ENCODE results near the gene LDLRAD3. TPM values are rescaled to one million over a fixed set of nuclear protein-coding genes. Genes with fewer than 3 reads are reported as not detected.
"Not testable (repeated sequence)": the region's sequence is repeated elsewhere in the genome, so short reads cannot be mapped to it uniquely, and the experiment has no call there.

Gene LDLRAD3, protein sequence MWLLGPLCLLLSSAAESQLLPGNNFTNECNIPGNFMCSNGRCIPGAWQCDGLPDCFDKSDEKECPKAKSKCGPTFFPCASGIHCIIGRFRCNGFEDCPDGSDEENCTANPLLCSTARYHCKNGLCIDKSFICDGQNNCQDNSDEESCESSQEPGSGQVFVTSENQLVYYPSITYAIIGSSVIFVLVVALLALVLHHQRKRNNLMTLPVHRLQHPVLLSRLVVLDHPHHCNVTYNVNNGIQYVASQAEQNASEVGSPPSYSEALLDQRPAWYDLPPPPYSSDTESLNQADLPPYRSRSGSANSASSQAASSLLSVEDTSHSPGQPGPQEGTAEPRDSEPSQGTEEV
- polyA plus RNA-seq (ENCODE audit: insufficient read length), result 26.6 TPM

GRCh38 chr11:35943713-35944502 is at the start of gene LDLRAD3:
TSS of gene LDLRAD3 (plus strand) at chr11:35944062. CDS start at chr11:35944099, 37 bp downstream.
- peak; percentile 88 for DNase-seq

DNA sequence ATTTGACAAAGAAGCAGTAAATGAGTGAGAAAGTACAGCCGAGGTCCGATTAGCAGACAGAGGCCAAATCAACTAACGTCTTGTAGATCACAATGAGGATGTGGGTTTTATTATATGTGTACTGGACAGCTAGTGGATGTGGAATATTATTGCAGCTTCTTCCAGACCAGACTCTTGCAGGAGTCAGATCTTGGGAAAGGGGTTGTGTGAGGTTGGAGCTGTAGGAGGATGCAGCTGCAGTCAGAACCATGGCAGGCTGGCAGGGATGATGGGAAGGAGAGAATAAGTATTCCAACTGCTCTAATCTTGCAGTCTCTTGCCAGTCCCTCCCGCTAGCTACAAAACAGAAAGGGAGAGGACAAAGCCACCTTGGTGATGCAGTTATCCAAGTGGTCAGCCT is 46.8 kb upstream of the LDLRAD3 start:
- DNase-seq, result no peak

DNA sequence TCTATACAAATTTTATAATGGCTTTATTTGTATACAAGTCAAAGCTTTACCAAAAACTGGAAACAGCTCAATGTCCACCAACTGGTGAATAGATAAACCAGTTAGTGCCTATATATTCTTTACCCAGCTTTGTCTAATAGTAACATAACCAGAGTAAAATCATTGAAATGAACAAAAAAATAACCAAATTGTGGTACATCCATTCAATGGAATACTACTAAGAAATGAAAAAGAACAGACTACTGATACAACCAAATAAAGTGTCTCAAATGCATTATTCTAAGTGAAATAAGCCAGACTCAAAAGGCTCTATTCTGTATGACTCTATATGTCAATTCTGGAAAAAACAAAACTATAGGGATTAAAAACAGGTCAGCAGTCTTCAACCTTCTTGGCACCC is 40.9 kb upstream of the LDLRAD3 start:
- DNase-seq, result no peak

DNA sequence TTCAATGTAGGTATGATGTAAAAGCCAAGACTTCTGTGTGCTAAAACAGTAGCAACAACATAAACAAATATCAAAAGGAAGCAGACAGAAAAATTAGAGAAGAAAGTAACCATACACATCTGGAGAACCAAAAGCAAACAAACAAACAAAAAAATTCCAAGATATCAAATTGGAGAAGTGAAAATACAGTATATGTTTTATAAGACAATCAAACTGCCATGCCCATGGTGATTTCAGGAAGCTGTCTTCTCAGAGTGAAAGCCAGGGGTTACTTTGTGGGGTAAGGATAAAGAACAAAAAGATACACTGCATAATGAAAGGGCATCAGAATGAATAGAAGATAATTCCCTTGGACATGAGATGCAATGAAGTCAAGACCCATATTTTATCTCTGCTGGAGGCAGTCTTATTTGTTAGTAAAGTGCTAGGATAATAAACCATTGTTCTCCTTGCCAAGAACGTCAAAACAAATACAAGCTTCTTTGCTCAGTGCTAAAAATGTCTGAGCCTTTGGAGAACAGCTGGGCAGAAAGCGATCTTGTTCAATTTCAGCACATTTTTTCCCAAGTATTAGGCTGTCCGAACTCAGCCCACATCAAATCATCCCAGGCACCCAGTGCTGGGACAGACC is 38.1 kb upstream of the LDLRAD3 start:
- DNase-seq, result no peak

DNA sequence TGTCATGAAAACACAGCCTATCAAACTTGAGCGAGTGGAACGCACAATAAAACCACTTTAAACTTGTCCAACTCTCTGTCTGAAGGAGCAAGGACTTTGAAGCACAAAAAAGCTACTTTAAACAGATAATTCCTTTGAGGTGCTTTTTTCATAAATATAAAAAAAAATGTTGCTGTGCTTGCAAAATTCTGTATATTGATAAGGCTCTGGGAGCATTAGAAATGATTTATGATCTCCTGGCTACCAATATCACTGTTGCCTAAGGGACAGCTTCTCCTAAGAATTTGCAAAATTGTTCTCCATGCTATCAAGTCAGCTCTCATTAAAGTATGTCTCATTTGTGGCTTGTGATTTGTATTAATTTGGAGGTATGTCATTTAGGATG is 37.6 kb upstream of the LDLRAD3 start:
- no peak for DNase-seq

DNA sequence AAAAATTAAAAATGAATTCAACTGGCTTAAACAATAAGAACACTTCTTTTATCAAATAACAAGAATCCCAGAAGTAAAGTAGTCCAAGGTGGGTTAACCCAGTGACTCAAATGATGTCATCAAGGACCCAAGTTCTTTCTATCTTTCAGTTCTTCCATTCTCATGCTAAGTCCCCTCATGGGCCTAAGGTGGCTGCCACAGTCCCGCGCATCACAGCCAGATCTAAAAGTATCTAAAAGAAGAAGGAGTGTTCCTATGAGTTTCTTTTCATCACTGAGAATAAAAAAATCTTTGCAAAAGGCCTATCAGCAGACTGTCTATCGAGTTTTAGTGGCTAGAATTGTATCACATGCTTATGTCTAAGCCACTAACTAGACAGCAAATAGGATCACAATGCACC is 37.2 kb upstream of the LDLRAD3 start:
- DNase-seq, result no peak

DNA sequence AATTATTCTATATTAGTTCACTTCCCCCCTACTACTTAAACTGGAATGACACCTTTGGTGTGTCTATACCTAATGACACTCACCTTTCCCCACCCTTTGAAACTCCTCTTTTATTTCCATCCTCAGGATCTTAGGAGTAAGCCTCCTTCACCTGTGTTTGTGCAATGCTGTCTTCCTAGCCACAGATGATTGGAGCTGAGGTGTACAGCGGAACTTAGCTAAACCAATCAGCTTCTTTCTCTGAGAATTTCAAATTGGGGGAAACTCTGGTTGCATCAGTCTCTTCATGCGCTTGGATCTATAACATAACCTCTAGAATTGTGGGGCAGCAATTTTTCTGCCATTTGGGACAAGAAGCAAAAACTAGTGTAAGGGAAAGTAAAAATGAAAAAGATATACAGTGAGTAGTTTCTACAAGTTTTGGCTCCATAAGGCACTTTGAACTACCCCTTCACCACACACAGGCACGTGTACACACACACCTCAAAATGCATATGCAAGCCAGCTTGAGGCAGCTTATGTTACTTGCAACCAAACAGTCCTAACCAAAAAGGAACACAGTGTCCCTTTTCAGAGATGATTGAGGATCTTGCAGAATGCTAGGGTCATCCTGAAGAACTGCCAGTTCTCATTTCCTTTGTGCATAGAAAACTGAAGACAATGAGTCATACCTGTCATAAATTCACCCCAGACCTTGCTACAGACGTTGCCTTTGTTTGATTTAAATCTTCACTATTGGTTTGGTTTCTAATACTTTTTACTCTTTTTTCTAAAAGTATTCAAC is 36.0 kb upstream of the LDLRAD3 start:
- no peak for DNase-seq

- not testable (repeated sequence) for DNase-seq
Observed at GRCh38 chr11:35908432-35908771, 35.5 kb upstream of the LDLRAD3 start.

DNA sequence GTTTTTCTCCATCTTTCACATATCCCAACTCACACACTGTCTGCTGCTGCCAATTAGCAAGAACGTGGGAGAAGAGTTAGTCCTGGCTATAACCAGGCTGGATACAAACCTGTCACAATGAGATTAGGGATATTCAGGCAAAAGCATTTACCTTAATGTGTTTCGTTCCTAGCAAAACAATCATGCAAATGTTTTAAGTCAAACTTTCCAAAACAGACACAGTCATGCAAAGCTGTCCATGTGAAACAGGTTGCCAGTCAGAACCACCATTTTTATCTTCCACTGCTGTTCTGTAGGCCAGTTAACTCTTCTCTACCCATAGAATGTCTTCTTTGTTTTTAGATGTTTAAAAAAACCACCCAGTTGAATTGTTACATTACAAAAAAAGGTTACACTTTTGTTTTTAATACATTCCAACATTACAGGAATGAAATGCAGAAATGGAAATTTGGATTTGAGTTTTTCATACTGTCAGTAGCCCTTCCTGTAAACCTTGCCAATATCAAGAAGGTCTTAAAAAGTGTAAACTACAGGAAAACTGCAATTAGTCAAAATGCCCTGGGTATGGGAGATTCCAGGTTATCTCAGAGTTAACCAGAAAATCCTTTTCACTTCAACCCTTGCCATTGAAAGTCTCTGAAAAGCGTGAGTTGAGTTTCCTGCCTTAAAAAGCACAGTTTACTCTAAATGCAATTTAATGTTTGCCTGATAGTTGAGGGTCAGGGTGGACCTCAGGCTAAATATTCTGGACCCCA is 34.2 kb upstream of the LDLRAD3 start:
- DNase-seq, result no peak

GRCh38 chr11:35911013-35911412 is 32.8 kb upstream of the LDLRAD3 start:
- no peak for DNase-seq

- no peak for DNase-seq
Observed at GRCh38 chr11:35911616-35912165, 32.2 kb upstream of the LDLRAD3 start.

DNA sequence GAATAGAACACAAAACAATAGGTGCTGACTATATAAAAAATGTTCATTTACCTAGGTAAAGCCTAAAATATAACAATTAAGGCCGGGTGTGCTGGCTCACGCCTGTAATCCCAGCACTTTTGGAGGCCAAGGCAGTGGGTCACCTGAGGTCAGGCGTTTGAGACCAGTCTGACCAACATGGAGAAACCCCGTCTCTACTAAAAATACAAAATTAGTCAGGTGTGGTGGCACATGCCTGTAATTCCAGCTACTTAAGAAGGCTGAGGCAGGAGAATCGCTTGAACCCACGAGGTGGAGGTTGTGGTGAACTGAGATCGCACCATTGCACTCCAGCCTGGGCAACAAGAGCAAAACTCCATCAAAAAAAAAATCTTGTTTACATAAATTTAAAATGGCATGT is 31.4 kb upstream of the LDLRAD3 start:
- not testable (repeated sequence) for DNase-seq

DNA sequence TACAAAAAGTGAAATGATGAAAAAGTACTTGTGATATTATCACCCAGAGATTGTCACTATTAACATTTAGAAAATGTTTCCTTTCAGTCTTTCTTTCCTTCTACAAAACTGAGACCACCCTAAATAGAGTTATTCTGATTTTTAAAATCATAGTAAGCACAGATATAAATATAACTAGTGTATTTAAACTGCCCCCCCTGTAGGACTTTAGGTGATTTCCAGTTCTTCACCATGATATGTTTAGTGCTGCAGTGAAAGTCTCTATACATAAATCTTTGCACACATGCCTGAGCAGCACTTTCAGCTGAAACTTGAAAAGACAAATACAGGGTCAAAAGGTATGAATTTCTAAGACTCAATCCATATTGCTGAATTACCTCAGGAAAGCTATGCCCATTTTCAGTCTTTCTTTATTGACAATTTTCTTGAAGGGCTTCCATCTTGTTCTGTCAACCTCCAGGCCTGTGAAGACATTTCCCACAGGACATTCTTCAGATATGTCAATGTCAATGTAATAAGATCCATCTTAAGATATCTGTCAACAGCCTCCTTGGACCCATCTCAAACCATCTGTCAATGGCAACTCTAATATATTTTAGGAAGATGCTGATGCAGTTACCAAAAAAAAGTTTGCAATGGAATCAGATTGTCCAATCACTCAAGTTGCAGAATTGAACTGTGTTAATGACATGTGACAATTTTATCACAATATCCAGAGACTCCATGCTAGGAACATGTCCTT is 30.8 kb upstream of the LDLRAD3 start:
- DNase-seq, result no peak

DNA sequence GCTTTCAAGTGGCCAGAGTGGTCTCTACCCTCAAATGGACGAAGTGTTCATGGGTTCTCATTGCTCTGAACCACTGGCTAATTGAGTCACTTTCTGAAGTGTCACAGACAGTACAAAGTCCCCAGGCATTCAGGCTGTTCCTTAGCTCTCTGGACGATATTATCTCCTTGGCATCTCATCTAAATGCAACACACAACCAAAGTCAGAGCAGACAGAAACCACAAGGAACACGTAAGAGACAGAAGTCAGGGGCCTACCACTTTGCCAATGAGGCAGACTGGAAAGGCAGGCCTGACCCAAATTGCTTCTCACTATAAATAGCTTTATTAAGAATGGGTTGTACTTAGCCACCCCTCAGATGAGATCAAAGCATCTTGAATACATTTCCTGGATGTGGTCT is 29.0 kb upstream of the LDLRAD3 start:
- no peak for DNase-seq

DNA sequence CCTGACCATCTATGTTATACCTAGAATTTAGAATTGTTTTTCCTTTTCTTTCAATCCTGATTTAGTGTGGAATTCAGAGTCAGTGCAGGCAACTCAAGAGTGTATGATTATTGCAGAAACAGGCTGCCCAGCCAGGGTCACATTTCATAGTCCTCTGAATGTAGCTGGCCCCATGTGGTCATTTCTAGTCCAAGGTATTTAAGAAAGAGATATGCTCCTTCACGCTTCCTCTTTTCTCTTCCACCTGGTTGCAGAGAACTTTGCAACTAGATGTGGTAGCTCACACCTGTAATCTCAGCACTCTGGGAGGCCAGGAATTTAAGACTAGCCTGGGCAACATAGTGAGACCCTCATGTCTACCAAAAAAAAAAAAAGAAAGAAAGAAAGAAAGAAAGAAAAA is 27.6 kb upstream of the LDLRAD3 start:
- DNase-seq, result no peak

DNA sequence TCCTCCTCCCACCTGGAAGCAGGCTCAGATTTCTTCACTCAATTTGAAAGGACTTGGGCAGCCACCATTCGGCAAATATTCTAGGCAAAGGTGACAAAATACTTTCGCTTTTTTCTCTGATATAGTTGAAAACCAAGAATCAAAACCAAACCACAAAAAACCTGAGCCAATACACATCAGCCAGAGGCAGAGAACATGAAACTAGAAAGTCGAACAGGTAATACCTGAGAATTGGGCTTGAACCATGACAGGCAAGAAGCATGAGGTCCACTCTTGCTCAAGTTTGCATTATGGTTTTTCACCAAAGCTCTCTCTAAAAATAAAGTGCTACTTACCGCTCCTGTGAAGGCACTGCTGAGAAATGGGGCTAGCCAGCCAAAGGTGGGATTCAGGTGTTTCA is 26.2 kb upstream of the LDLRAD3 start:
- DNase-seq, result no peak

GRCh38 chr11:35918716-35919115 is 25.1 kb upstream of the LDLRAD3 start:
- no peak for DNase-seq

GRCh38 chr11:35919244-35919643 is 24.6 kb upstream of the LDLRAD3 start:
- DNase-seq, result no peak

DNA sequence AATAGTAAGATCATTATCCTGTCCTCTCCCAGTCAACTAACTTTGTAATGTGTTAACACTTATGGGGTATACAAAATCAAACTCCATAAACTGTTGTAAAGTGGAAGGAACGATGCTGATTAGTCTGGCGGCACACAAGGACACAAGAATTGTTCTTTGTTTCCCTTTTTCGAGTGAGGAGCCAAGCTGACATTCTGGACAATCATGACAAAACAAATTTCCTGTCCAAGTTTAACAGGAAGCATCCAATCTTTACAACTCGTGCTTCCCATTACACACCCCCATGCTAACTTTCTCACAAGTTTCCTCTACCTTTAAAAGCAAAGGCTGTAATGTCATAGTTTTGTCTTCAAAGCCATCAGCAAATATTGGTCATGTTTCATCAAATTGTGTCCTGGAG is 20.4 kb upstream of the LDLRAD3 start:
- DNase-seq, result no peak

GRCh38 chr11:35924811-35925210 is 19.1 kb upstream of the LDLRAD3 start:
- DNase-seq, result no peak

DNA sequence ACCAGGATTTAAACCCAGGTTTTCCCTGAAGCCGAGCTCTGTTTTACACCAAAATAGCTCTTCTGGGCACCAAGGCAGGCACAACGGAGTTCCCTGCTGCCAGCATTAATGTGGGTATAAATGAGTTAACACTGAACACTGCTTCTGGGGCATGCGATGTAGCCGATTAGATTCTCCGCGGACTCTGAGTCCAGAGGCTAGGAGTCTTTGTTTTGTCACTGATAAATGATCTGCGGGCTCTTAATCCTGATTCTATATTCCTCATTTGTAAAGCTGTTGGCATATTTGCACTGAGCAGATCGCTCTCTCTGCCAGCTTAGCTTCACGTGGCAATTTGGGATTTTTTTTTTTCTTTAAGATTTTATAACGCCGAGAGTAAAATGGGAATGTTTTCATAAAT is 16.8 kb upstream of the LDLRAD3 start:
- no peak for DNase-seq

All from hindlimb muscle (tissue), 1 donor.